IPS-11a (cell line): ENCODE data around the gene FAM151A.
"Not testable (repeated sequence)": the region's sequence is repeated elsewhere in the genome, so short reads cannot be mapped to it uniquely, and the experiment has no call there.

Experiments used
- H3K4me3 ChIP-seq: one replicate; pipeline ENCODE4 v1.5.1; 2013; ENCODE audit warnings: low read depth, low read length, control low read depth

The FAM151A gene

GRCh38 chr1:54636461-54637446, 13.4 kb upstream of the FAM151A start:
- not testable (repeated sequence) for H3K4me3 ChIP-seq

GRCh38 chr1:54635804-54636203, 12.5 kb upstream of the FAM151A start:
- not testable (repeated sequence) for H3K4me3 ChIP-seq

- no peak overlapping the region for H3K4me3 ChIP-seq
These were observed 3.9 kb upstream of the FAM151A start for GRCh38 chr1:54627196-54627595.

GRCh38 chr1:54624466-54625464, 1.4 kb upstream of the FAM151A start:
- H3K4me3 ChIP-seq: no peak overlapping the region

- H3K4me3 ChIP-seq: no peak overlapping the region
These were observed 3.6 kb downstream of the FAM151A start for GRCh38 chr1:54619749-54620148.

- H3K4me3 ChIP-seq: no peak overlapping the region
These were observed 7.6 kb downstream of the FAM151A start for GRCh38 chr1:54615531-54616279.

- no peak overlapping the region for H3K4me3 ChIP-seq
These were observed 8.8 kb downstream of the FAM151A start for GRCh38 chr1:54614563-54614962.

- no peak overlapping the region for H3K4me3 ChIP-seq
These were observed 9.3 kb downstream of the FAM151A start for GRCh38 chr1:54614024-54614423.

GRCh38 chr1:54611621-54612020, 11.7 kb downstream of the FAM151A start:
- no peak overlapping the region for H3K4me3 ChIP-seq

GRCh38 chr1:54610601-54611580, 12.4 kb downstream of the FAM151A start:
- H3K4me3 ChIP-seq: no peak overlapping the region

GRCh38 chr1:54610048-54610447, 13.3 kb downstream of the FAM151A start:
- no peak overlapping the region for H3K4me3 ChIP-seq

GRCh38 chr1:54609301-54609921, 13.9 kb downstream of the FAM151A start:
- no peak overlapping the region for H3K4me3 ChIP-seq

- no peak overlapping the region for H3K4me3 ChIP-seq
These were observed 14.6 kb downstream of the FAM151A start for GRCh38 chr1:54608566-54609230.

- H3K4me3 ChIP-seq: no peak overlapping the region
These were observed 15.3 kb downstream of the FAM151A start for GRCh38 chr1:54607821-54608565.

GRCh38 chr1:54606990-54607325, 16.4 kb downstream of the FAM151A start:
- no peak overlapping the region for H3K4me3 ChIP-seq

- H3K4me3 ChIP-seq: no peak overlapping the region
These were observed 17.0 kb downstream of the FAM151A start for GRCh38 chr1:54606096-54606989.
